GM12865 (cell line): ENCODE measurements around the gene PRR20G.

Experiments
- DNase-seq: peaks from one replicate; pipeline ENCODE4 v3.0.0; 2010; ENCODE audit warnings: low read depth
- H3K4me3 ChIP-seq: 2 replicates; pipeline ENCODE4 v1.5.1; 2011; ENCODE audit warnings: mild to moderate bottlenecking, low read depth, low read length, control low read depth
- CTCF ChIP-seq: IDR thresholded peaks from 2 replicates; pipeline ENCODE4 v1.5.1; 2011; ENCODE audit warnings: low read length, control low read depth, low read depth, inconsistent platforms; ENCODE audit not compliant: insufficient read depth; ENCODE audit errors: missing control alignments

PRR20G gene

GRCh38 chr3:127235706-127236105 lies 52.1 kb downstream of the PRR20G start:
- no peak for TF ChIP-seq CTCF
- no peak overlapping the region for H3K4me3 ChIP-seq
- no peak for DNase-seq

DNA sequence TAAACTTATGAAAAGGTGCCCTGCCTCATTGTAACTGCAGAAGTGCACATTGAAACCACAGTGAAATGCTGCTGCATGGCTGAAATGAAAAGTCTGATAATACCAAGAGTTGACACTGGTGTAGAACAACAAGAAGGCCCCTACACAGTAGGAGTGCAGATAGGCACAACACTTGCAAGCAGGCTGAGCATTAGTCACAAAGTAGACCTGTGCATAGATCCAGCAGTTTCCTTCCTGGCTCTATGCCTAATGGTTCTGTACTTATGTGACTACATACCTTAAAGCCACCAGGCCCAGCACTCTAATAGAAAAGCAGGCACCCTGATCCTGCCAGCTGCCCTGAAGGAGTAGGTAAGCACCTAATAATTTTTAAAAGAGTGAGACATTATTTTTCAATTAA lies 53.1 kb downstream of the PRR20G start:
- TF ChIP-seq CTCF: no peak
- DNase-seq: no peak
- H3K4me3 ChIP-seq: no peak overlapping the region
